GM08714 (cell line): ENCODE data around the gene THSD4.

Experiments used
- H3K4me3 ChIP-seq: fragments of 200-500 bp; sonication (Bioruptor generic); 2 replicates; pipeline ENCODE4 v1.5.1; 2014; ENCODE audit warnings: mild to moderate bottlenecking, low read length, inconsistent platforms
- ZNF274 ChIP-seq: IDR thresholded peaks from 2 replicates; pipeline ENCODE4 v1.6.1; 2012; ENCODE audit warnings: mild to moderate bottlenecking, low read depth, low read length

THSD4 gene

GRCh38 chr15:71643918-71644317 lies 528.6 kb downstream of the THSD4 start:
- no peak for TF ChIP-seq ZNF274
- H3K4me3 ChIP-seq: no peak overlapping the region

GRCh38 chr15:71646767-71647486 lies 531.7 kb downstream of the THSD4 start:
- no peak for TF ChIP-seq ZNF274
- H3K4me3 ChIP-seq: no peak overlapping the region

- TF ChIP-seq ZNF274: no peak
- H3K4me3 ChIP-seq: no peak overlapping the region
These were observed 532.2 kb downstream of the THSD4 start for GRCh38 chr15:71647487-71647808.

GRCh38 chr15:71648095-71648494 lies 532.8 kb downstream of the THSD4 start:
- H3K4me3 ChIP-seq: no peak overlapping the region
- TF ChIP-seq ZNF274: no peak

- H3K4me3 ChIP-seq: no peak overlapping the region
- TF ChIP-seq ZNF274: no peak
These were observed 534.6 kb downstream of the THSD4 start for GRCh38 chr15:71649894-71650293.

- H3K4me3 ChIP-seq: no peak overlapping the region
- TF ChIP-seq ZNF274: no peak
These were observed 535.3 kb downstream of the THSD4 start for GRCh38 chr15:71650603-71651002.

GRCh38 chr15:71651750-71652186 lies 536.5 kb downstream of the THSD4 start:
- TF ChIP-seq ZNF274: no peak
- H3K4me3 ChIP-seq: no peak overlapping the region

- no peak overlapping the region for H3K4me3 ChIP-seq
- no peak for TF ChIP-seq ZNF274
These were observed 538.9 kb downstream of the THSD4 start for GRCh38 chr15:71654042-71654719.

GRCh38 chr15:71654720-71655174 lies 539.5 kb downstream of the THSD4 start:
- no peak overlapping the region for H3K4me3 ChIP-seq
- TF ChIP-seq ZNF274: no peak

GRCh38 chr15:71656425-71656824 lies 541.2 kb downstream of the THSD4 start:
- no peak overlapping the region for H3K4me3 ChIP-seq
- no peak for TF ChIP-seq ZNF274

- no peak overlapping the region for H3K4me3 ChIP-seq
- TF ChIP-seq ZNF274: no peak
These were observed 541.9 kb downstream of the THSD4 start for GRCh38 chr15:71657141-71657540.

GRCh38 chr15:71658036-71658435 lies 542.8 kb downstream of the THSD4 start:
- no peak overlapping the region for H3K4me3 ChIP-seq
- no peak for TF ChIP-seq ZNF274

GRCh38 chr15:71658827-71659729 lies 543.8 kb downstream of the THSD4 start:
- no peak for TF ChIP-seq ZNF274
- no peak overlapping the region for H3K4me3 ChIP-seq

- H3K4me3 ChIP-seq: no peak overlapping the region
- no peak for TF ChIP-seq ZNF274
These were observed 544.4 kb downstream of the THSD4 start for GRCh38 chr15:71659730-71660067.
